Activated CD8-positive, alpha-beta T cell treated with anti-CD3 and anti-CD28 coated beads for 36 hours (primary cell): ENCODE data around the gene NUBP2. TPM values are rescaled to one million over a fixed set of nuclear protein-coding genes. Genes with fewer than 3 reads are reported as not detected.

Experiments used
- ATAC-seq: fragments of 200-7000 bp; cut with Tn5 transposase; one replicate; pipeline ENCODE4 v1.10.0; 2021; ENCODE audit warnings: mild to moderate bottlenecking, moderate library complexity
- CTCF ChIA-PET: fragments of 350-600 bp; sonication (Branson Sonifier 250); formaldehyde crosslinking; loops from one replicate; lab custom pipeline; 2021; ENCODE audit warnings: antibody characterized with exemption; lab: Charles Lee
- POLR2A ChIA-PET: fragments of 350-600 bp; sonication (Branson Sonifier 250); formaldehyde crosslinking; loops from one replicate; lab custom pipeline; 2021; ENCODE audit warnings: antibody characterized with exemption; lab: Charles Lee
- DNase-seq: peaks from one replicate; pipeline ENCODE4 v3.0.0-alpha.2; 2020
- H3K27ac Mint-ChIP-seq: one replicate; pipeline ENCODE4 v1.8.0; 2021; ENCODE audit warnings: mild to moderate bottlenecking, mixed read lengths
- H3K27me3 Mint-ChIP-seq: one replicate; pipeline ENCODE4 v1.8.0; 2021; ENCODE audit warnings: mixed read lengths
- H3K36me3 Mint-ChIP-seq: one replicate; pipeline ENCODE4 v1.8.0; 2021; ENCODE audit warnings: low read depth, mixed read lengths
- H3K4me1 Mint-ChIP-seq: one replicate; pipeline ENCODE4 v1.8.0; 2021; ENCODE audit warnings: low read depth, mixed read lengths
- H3K4me3 Mint-ChIP-seq: one replicate; pipeline ENCODE4 v1.8.0; 2021; ENCODE audit warnings: mild to moderate bottlenecking, moderate library complexity, mixed read lengths
- H3K9me3 Mint-ChIP-seq: one replicate; pipeline ENCODE4 v1.8.0; 2021; ENCODE audit warnings: mixed read lengths
- intact Hi-C: fragments of 100-400 bp; cut with micrococcal nuclease; formaldehyde crosslinking; loops from one replicate; pipeline ENCODE4 v1.10.0; 2022
- total RNA-seq, 2 experiments: library from RNA; stranded (reverse); gene quantifications; one replicate each; pipeline ENCODE4 v1.2.3, GENCODE V29; 2021
- TF ChIP-seq, protein P1 (sequence below): fragments of 200-600 bp; IDR thresholded peaks from one replicate; pipeline ENCODE4 v1.8.0; 2022; ENCODE audit warnings: antibody characterized with exemption, mild to moderate bottlenecking

NUBP2 gene
- total RNA-seq, 2 experiments from 2014 or later: 43.5 to 45.0 TPM

DNA sequence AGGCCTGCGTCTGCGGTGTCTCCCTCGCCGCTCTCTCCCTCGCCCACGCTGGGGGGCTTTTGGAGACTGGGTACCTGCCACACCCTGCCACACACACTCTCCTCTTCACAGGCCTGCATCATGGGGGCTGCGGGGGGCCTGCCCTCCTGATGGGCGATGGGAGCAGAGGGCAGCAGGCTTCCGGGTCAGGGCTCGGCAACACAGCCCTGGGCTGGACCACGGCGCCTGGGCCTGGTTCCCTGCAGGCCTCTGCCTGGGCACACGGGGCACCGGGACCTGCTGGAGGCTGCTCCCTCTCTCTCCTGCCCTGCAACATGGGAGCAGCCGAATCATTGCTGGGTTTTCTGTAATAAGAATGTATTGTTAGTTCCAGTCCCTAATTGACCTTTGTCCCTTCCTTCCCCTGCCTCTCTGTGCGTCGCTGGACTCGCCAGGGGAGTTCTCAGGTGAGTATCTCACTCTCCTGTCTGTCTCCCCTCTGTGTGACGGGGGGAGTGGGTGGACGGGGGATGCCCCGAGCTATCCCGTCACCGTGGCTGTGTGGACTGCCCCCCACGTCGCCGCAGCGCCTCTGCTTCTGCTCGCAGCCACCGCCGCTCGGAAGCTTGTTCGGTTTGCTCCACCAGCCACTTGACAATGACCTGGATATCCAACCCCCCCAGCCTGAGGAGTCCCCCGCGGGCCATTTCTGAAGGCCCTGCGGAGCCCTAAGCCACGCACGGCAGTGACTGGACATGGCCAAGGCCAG lies 24.9 kb upstream of the NUBP2 start:
- ChIA-PET CTCF (no interaction called here), POLR2A (interaction anchor here (0.8 kb wide), 1 partner anchor 13 kb away, joined by 3 read pairs; no protein-coding TSS in a partner anchor)
- Mint-ChIP-seq H3K4me1 (peaks cover 8% of the 10 kb centered on the region), H3K27me3 (no peaks in the 10 kb centered on the region), H3K36me3 (peaks cover 10% of the 10 kb centered on the region), H3K9me3 (no peaks in the 10 kb centered on the region), H3K27ac (peak overlapping the region; percentile 2), H3K4me3 (no peak overlapping the region)
- TF ChIP-seq, protein P1, sequence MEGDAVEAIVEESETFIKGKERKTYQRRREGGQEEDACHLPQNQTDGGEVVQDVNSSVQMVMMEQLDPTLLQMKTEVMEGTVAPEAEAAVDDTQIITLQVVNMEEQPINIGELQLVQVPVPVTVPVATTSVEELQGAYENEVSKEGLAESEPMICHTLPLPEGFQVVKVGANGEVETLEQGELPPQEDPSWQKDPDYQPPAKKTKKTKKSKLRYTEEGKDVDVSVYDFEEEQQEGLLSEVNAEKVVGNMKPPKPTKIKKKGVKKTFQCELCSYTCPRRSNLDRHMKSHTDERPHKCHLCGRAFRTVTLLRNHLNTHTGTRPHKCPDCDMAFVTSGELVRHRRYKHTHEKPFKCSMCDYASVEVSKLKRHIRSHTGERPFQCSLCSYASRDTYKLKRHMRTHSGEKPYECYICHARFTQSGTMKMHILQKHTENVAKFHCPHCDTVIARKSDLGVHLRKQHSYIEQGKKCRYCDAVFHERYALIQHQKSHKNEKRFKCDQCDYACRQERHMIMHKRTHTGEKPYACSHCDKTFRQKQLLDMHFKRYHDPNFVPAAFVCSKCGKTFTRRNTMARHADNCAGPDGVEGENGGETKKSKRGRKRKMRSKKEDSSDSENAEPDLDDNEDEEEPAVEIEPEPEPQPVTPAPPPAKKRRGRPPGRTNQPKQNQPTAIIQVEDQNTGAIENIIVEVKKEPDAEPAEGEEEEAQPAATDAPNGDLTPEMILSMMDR: no peak
- ATAC-seq: no peak
- intact Hi-C loops: no loop called here
- no peak for DNase-seq

DNA sequence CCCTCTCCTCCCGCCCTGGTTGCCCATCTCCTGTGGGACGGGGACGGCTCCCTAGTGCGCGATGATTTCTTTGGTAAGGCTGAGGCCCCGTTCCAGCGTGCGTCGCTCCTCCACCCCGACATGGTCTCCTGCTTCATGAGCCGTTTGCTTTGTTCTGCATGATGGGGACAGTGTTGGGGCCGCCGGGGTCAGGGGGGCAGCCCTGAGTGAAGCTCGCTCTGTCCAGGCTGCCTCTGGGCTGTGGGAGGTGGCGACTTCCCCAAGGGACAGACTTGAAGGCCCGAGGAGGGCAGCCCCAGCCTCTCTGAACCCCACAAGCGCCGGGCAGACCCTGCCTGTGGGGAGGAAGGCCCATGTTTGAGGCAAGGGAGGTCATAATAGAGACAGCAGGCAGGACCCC lies 23.8 kb upstream of the NUBP2 start:
- ATAC-seq: no peak
- CTCF ChIA-PET: no interaction called here
- Mint-ChIP-seq H3K27me3 (no peaks in the 10 kb centered on the region), H3K27ac (no peak overlapping the region), H3K36me3 (peaks cover 10% of the 10 kb centered on the region), H3K9me3 (no peaks in the 10 kb centered on the region), H3K4me3 (no peak overlapping the region), H3K4me1 (peaks cover 8% of the 10 kb centered on the region)
- intact Hi-C loops: no loop called here
- TF ChIP-seq, protein P1: no peak
- DNase-seq: no peak
- POLR2A ChIA-PET: interaction anchor here (0.6 to 0.8 kb wide), 2 partner anchors 12 to 148 kb away, joined by 3 read pairs; no protein-coding TSS in a partner anchor

DNA sequence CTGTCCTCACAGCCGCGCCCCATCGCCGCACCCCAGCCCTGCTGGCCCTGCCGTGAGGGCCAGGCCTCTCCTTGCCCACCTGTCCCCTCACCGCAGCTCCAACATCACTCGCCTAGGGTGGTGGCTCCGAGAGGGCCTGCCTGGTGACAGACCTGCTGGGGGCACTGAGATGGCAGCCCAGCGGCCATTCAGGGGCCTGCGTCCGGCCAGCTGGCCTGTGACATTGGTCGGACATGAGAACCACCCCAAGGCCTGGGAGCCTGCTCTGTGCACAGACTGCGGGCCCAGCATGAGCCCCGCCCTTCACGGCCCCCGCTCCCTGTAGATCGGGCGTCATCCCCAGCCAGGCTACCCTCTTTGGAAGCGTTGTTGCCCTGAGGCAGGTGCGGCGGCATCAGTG lies 23.2 kb upstream of the NUBP2 start:
- Mint-ChIP-seq H3K36me3 (peaks cover 10% of the 10 kb centered on the region), H3K4me3 (no peak overlapping the region), H3K4me1 (peaks cover 8% of the 10 kb centered on the region), H3K9me3 (no peaks in the 10 kb centered on the region), H3K27me3 (no peaks in the 10 kb centered on the region), H3K27ac (no peak overlapping the region)
- ATAC-seq (no peak), DNase-seq (no peak)
- intact Hi-C loops: no loop called here
- ChIA-PET POLR2A (interaction anchor here (1.6 kb wide), 1 partner anchor 9 kb away, joined by 5 read pairs; no protein-coding TSS in a partner anchor), CTCF (no interaction called here)
- TF ChIP-seq, protein P1: no peak

DNA sequence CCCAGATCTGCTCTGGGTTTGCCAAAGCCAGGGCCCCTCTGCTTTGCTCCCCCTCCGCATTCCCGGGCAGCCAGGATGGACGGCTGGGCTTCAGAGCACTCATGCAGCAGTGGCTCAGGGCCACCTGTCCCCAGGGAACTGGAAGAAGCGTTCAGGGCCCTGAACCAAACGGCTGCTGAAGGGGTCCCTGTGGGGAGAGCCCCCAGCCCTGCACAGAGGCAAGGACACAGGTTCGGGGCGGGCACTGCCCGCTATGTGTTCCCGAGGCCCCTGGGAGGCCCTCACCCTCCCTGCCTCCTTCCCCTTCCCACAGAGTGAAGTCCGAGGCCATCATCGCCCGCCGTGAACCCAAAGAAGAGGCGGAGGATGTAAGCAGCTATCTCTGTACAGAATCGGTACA lies 21.8 kb upstream of the NUBP2 start:
- no peak overlapping the region for H3K4me3 Mint-ChIP-seq
- no peak for DNase-seq
- ChIA-PET POLR2A (interaction anchor here (1.4 to 1.6 kb wide), 2 partner anchors 8 to 11 kb away, joined by 5 to 6 read pairs; partner anchors contain the start of genes EME2 and NME3), CTCF (no interaction called here)
- H3K27me3 Mint-ChIP-seq: no peaks in the 10 kb centered on the region
- H3K9me3 Mint-ChIP-seq: no peaks in the 10 kb centered on the region
- H3K36me3 Mint-ChIP-seq: peaks cover 4% of the 10 kb centered on the region
- intact Hi-C loops: no loop called here
- no peak overlapping the region for H3K27ac Mint-ChIP-seq
- TF ChIP-seq, protein P1: no peak
- ATAC-seq: no peak
- peaks cover 8% of the 10 kb centered on the region for H3K4me1 Mint-ChIP-seq

DNA sequence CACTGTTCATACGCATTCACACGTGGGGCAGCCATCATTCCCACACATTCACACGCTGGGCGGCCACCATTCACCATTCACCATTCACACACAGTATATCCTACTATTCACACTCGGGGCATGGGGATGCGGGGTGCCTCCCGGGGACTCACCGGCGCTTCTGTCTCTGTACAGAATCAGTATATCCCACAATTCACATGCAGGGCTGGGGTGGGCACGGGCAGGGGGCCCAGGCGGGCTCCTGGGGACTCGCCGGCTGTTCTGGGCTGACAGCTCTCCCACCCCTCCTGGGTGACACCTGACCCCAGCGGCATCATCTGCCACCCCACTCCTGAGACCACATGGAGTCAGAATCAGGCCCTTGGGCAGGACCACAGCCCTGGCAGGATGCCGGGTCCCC lies 21.0 kb upstream of the NUBP2 start:
- Mint-ChIP-seq H3K27ac (no peak overlapping the region), H3K4me3 (no peak overlapping the region), H3K36me3 (peaks cover 4% of the 10 kb centered on the region), H3K4me1 (peaks cover 6% of the 10 kb centered on the region), H3K27me3 (no peaks in the 10 kb centered on the region), H3K9me3 (no peaks in the 10 kb centered on the region)
- TF ChIP-seq, protein P1: no peak
- intact Hi-C loops: no loop called here
- ATAC-seq (no peak), DNase-seq (no peak)
- ChIA-PET POLR2A (no interaction called here), CTCF (no interaction called here)
